Gastroesophageal sphincter (tissue), 4 donors: ENCODE data around the gene ADH4. TPM values are rescaled to one million over a fixed set of nuclear protein-coding genes. Genes with fewer than 3 reads are reported as not detected.
"Not testable (repeated sequence)": the region's sequence is repeated elsewhere in the genome, so short reads cannot be mapped to it uniquely, and the experiment has no call there.

Experiments used
- ATAC-seq: fragments of 150-250 bp; one replicate; pipeline ENCODE4 v1.9.1; 2016; ENCODE audit warnings: mild to moderate bottlenecking, moderate library complexity
- H3K27ac ChIP-seq, 4 donors: fragments of 200-600 bp; sonication (generic) in 3 of 4; 1 replicate in 3 of 4; 2 replicates in 1 of 4; pipeline ENCODE4 v1.5.1; 2016 to 2019
- H3K27me3 ChIP-seq: fragments of 200-600 bp; sonication (generic); one replicate; pipeline ENCODE4 v1.5.1; 2019
- H3K36me3 ChIP-seq, 2 donors: fragments of 200-600 bp; sonication (generic); one replicate each; pipeline ENCODE4 v1.5.1; 2019; ENCODE audit warnings: control low read depth in 1 of 2
- H3K4me1 ChIP-seq, 3 donors: fragments of 200-600 bp; sonication (generic); 1 replicate in 2 of 3; 2 replicates in 1 of 3; pipeline ENCODE4 v1.5.1; 2016 to 2019; ENCODE audit warnings: control low read depth in 2 of 3
- H3K4me3 ChIP-seq, 2 donors: fragments of 200-600 bp; sonication (generic); one replicate each; pipeline ENCODE4 v1.5.1; 2019; ENCODE audit warnings: mild to moderate bottlenecking in 1 of 2, moderate library complexity in 1 of 2
- H3K9me3 ChIP-seq, 3 donors: fragments of 200-600 bp; sonication (generic); one replicate each; pipeline ENCODE4 v1.5.1; 2017 to 2019; ENCODE audit warnings: control low read depth in 2 of 3
- EP300 ChIP-seq: sonication (generic); formaldehyde crosslinking; IDR thresholded peaks from one replicate; pipeline ENCODE4 v1.6.1; 2017; ENCODE audit warnings: antibody characterized with exemption, mild to moderate bottlenecking
- POLR2A ChIP-seq, 2 donors: fragments of 450-650 bp; IDR thresholded peaks; one replicate each; pipeline ENCODE4 v1.6.1; 2017; ENCODE audit warnings: antibody characterized with exemption in 2 of 2, mild to moderate bottlenecking in 2 of 2, moderate library complexity in 1 of 2
- POLR2AphosphoS5 ChIP-seq: sonication (generic); formaldehyde crosslinking; IDR thresholded peaks from one replicate; pipeline ENCODE4 v1.6.1; 2017; ENCODE audit warnings: antibody characterized with exemption
- WGBS, 2 donors: methylation state at CpG; one replicate each; pipeline ENCODE4 v1.1.5; 2018; ENCODE audit warnings: low coverage in 1 of 2; 5-methylcytosine and 5-hydroxymethylcytosine counted together
- total RNA-seq, 4 donors: library from RNA; depleted of rRNA; stranded (reverse); fragments of >200 nt; gene quantifications; one replicate each; pipeline ENCODE4 v1.1.0, GENCODE V29; 2016
- TF ChIP-seq, protein P1 (sequence below), 4 experiments: fragments of 200-600 bp in 2 of 4; fragments of 450-650 bp in 2 of 4; sonication (generic) in 1 of 4; IDR thresholded peaks; one replicate each; pipeline ENCODE4 v1.5.1; 2017 to 2019; ENCODE audit warnings: antibody characterized with exemption in 4 of 4, mild to moderate bottlenecking in 2 of 4, moderate library complexity in 2 of 4

Gene ADH4
- total RNA-seq, 4 donors from 2014 or later: 1.1 to 10.9 (median 4.1) TPM

DNA sequence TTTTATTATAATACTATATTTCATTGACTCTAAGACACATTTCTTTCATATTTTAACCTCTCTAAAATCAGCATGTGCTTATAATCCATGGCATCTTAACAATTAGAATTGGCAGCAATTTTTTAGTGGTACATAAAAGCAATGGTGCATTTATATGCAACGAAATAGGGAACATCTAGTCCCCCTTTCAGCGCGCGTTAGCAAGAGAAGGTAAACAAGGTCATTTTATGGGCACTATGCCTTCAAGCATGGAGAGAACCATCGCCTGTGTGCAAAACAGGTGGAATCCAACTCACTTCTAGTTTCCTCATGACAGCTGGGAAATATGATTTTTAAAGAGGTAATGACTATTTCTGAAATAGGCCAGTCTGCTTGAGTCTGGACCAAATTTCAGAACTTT, 61.9 kb downstream of the ADH4 start:
- no peak for TF ChIP-seq POLR2AphosphoS5
- TF ChIP-seq EP300: no peak
- TF ChIP-seq POLR2A (IDR thresholded peaks at IDR 0.05): no peak
- TF ChIP-seq, protein P1, sequence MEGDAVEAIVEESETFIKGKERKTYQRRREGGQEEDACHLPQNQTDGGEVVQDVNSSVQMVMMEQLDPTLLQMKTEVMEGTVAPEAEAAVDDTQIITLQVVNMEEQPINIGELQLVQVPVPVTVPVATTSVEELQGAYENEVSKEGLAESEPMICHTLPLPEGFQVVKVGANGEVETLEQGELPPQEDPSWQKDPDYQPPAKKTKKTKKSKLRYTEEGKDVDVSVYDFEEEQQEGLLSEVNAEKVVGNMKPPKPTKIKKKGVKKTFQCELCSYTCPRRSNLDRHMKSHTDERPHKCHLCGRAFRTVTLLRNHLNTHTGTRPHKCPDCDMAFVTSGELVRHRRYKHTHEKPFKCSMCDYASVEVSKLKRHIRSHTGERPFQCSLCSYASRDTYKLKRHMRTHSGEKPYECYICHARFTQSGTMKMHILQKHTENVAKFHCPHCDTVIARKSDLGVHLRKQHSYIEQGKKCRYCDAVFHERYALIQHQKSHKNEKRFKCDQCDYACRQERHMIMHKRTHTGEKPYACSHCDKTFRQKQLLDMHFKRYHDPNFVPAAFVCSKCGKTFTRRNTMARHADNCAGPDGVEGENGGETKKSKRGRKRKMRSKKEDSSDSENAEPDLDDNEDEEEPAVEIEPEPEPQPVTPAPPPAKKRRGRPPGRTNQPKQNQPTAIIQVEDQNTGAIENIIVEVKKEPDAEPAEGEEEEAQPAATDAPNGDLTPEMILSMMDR (IDR thresholded peaks at IDR 0.05): no peak
- Histone ChIP-seq H3K27ac (peak overlapping the region in 1 of 4 donors; percentile 36), H3K27me3 (no peaks in the 10 kb centered on the region), H3K36me3 (peaks cover 16 to 85% of the 10 kb centered on the region in 2 donors), H3K9me3 (no peaks in the 10 kb centered on the region), H3K4me3 (no peak overlapping the region), H3K4me1 (peaks cover 0 to 86% (median 0%) of the 10 kb centered on the region in 3 donors)
- 88 to 89% methylated on average over 5 of the region's 5 CpGs for WGBS, 2 donors
- ATAC-seq: no peak

DNA sequence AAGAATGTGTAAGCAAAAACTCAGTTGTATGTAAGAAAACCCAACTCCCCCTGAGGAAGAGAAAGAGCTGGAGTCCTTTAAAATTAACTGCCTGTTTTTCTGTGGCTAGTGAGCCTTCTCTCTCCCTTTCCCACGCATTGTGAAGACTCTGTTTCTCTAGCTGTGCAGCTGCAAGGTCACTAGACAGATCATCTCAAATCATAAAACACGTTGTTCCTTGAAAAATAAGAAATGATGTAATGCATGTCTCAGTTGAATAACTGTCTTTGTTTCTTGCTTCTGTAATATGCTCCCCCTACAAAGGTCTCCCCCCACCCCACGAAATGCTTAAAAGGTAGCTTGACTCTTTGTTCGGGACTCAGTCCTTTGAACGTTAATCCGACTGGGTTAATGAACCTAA, 63.2 kb downstream of the ADH4 start:
- H3K27me3 ChIP-seq, ATAC-seq, H3K27ac ChIP-seq, H3K9me3 ChIP-seq, H3K4me3 ChIP-seq: not testable (repeated sequence)
- H3K36me3 ChIP-seq: peaks cover 16 to 99% of the 10 kb centered on the region in 2 donors
- 60 to 69% methylated on average over 1 to 6 of the region's 6 CpGs for WGBS, 2 donors
- H3K4me1 ChIP-seq: peaks cover 0 to 76% (median 0%) of the 10 kb centered on the region in 3 donors

DNA sequence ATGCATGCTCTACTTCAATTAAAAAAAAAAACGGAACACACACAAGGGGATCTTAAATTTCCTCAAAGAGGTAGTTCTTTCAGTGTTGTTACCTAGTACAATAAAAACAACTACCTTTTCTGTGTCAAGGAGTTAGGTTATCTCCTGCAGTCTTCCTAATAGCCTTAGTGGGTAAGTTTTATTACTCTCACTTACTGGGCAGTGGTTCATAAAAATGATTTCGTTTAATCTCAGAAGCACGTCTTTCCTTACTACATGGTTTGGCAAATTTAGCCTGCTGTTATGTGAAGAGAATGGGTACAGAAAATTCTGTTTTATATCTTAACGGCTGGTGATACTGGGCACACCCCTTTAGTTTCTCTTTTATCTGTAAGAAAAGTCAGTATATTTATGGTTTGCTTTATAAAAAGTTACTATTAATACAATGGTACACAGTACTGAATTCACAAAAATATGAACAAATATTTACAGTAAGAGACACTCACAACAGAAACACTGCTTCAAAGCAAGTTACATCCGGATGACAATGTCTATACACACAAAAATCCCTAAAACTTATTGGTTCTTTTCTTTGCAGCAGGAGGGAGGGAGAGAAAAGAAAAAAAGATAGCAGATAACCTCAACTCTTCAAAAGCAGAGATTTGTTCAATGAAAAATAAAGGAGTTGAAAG, 64.3 kb downstream of the ADH4 start:
- peaks cover 0 to 68% (median 0%) of the 10 kb centered on the region in 3 donors for H3K4me1 ChIP-seq
- TF ChIP-seq POLR2A (IDR thresholded peaks at IDR 0.05) (no peak), POLR2AphosphoS5 (no peak), EP300 (no peak)
- TF ChIP-seq, protein P1 (IDR thresholded peaks at IDR 0.05): no peak
- H3K27me3 ChIP-seq: no peaks in the 10 kb centered on the region
- H3K9me3 ChIP-seq: no peaks in the 10 kb centered on the region
- no peak overlapping the region for H3K27ac ChIP-seq
- ATAC-seq: no peak
- H3K36me3 ChIP-seq: peaks cover 16 to 100% of the 10 kb centered on the region in 2 donors
- no peak overlapping the region for H3K4me3 ChIP-seq
- WGBS, 2 donors: 49 to 63% methylated on average over 4 to 5 of the region's 5 CpGs

DNA sequence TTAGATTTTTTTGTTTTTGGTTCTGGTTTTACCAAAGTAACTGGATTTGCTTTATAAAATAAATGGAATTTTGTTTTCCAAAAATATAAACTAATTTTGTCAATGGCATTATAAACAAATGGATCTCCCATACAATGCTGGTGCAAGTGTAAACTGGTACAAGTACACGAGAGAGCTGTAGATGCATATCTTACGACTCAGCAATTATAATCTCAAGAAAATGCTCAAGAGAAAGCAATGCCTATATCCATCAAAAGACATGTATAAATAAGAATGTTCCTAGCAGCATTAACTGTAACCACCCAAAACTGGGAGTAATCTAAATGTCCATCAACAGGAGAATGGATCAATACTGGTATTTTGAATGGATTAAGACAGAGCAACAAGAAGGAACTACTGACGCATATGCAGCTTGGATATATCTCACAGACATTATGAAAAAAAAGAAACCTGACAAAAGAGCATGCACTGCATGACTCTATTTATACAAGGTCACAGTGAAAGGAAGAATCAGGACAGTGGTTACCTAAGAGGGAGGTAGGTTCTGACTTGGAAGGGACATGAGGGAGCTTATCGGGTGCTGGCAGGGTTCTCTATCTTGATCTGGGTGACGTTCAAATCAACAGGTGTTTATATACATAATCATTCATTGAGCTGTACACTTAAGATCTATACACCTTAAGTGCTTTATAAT, 65.0 kb downstream of the ADH4 start:
- no peak for ATAC-seq
- 67 to 71% methylated on average over 4 to 5 of the region's 5 CpGs for WGBS, 2 donors
- Histone ChIP-seq H3K36me3 (peaks cover 16 to 100% of the 10 kb centered on the region in 2 donors), H3K27ac (no peak overlapping the region), H3K9me3 (no peaks in the 10 kb centered on the region), H3K27me3 (no peaks in the 10 kb centered on the region), H3K4me3 (no peak overlapping the region), H3K4me1 (peaks cover 0 to 63% (median 0%) of the 10 kb centered on the region in 3 donors)
- no peak for TF ChIP-seq EP300
- no peak for TF ChIP-seq POLR2AphosphoS5
- no peak for TF ChIP-seq POLR2A (IDR thresholded peaks at IDR 0.05)
- TF ChIP-seq, protein P1 (IDR thresholded peaks at IDR 0.05): no peak

DNA sequence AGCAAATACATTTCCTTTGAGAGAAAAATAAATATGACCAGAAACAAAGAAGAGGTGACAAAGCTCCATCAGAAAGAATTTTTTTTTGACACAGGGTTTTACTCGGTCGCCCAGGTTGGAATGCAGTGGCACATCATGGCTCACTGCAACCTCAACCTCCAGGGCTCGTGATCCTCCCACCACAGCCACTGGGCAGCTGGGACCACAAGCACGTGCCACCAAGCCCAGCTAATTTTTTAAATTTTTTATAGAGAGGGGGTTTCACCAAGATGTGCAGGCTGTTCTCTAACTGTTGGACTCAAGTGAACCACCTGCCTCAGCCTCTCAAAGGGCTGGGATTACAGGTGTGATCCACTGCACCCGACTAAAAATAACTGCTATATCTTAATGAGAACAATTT, 65.8 kb downstream of the ADH4 start:
- Histone ChIP-seq H3K9me3 (no peaks in the 10 kb centered on the region), H3K4me3 (no peak overlapping the region), H3K36me3 (peaks cover 20 to 100% of the 10 kb centered on the region in 2 donors), H3K27ac (no peak overlapping the region), H3K4me1 (peaks cover 0 to 56% (median 0%) of the 10 kb centered on the region in 3 donors), H3K27me3 (no peaks in the 10 kb centered on the region)
- 83 to 87% methylated on average over 4 to 5 of the region's 5 CpGs for WGBS, 2 donors
- no peak for TF ChIP-seq POLR2AphosphoS5
- TF ChIP-seq, protein P1 (IDR thresholded peaks at IDR 0.05): no peak
- TF ChIP-seq EP300: no peak
- TF ChIP-seq POLR2A (IDR thresholded peaks at IDR 0.05): no peak
- ATAC-seq: no peak
